OCI-M2 (cell line): Measurements from ENCODE around the gene SNN.

Experiments
- DNase-seq: peaks from one replicate; lab custom pipeline; 2025; ENCODE audit not compliant: unreplicated experiment; lab: John Stamatoyannopoulos, UW

SNN gene

GRCh38 chr16:11635113-11635652 is 33.1 kb upstream of the SNN start:
- DNase-seq: no peak

GRCh38 chr16:11635679-11636171 is 32.5 kb upstream of the SNN start:
- DNase-seq: no peak

DNA sequence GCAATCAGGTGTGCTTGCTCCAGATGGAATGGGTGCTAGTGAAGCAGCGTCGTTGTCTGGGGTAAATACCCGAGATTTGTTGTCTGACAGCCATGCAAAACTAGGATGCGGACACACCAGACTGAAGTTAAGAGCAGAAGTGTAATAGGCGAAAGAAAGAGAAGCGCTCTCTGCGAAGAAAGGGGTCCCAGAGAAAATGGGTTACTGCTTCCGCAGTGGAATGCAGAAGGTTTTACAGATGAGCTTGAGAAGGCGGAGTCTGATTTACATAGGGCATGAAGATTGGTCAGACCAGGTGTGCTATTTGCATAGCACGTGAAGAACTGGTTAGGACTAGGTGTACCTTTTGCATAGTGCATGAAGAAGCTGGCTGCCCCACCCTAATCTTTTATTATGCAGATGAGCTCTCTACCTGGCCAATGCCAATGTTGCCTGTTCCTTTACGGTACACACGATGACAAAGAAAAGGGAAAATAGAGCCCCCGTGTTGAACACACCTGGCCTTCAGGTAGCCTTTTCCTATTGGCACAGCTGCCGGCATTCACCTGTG is 32.0 kb upstream of the SNN start:
- DNase-seq: no peak

GRCh38 chr16:11637320-11637719 is 30.9 kb upstream of the SNN start:
- no peak for DNase-seq

GRCh38 chr16:11638140-11638539 is 30.1 kb upstream of the SNN start:
- DNase-seq: no peak

GRCh38 chr16:11639008-11639562 is 29.2 kb upstream of the SNN start:
- no peak for DNase-seq

GRCh38 chr16:11639925-11640899 is 28.0 kb upstream of the SNN start:
- DNase-seq: no peak

DNA sequence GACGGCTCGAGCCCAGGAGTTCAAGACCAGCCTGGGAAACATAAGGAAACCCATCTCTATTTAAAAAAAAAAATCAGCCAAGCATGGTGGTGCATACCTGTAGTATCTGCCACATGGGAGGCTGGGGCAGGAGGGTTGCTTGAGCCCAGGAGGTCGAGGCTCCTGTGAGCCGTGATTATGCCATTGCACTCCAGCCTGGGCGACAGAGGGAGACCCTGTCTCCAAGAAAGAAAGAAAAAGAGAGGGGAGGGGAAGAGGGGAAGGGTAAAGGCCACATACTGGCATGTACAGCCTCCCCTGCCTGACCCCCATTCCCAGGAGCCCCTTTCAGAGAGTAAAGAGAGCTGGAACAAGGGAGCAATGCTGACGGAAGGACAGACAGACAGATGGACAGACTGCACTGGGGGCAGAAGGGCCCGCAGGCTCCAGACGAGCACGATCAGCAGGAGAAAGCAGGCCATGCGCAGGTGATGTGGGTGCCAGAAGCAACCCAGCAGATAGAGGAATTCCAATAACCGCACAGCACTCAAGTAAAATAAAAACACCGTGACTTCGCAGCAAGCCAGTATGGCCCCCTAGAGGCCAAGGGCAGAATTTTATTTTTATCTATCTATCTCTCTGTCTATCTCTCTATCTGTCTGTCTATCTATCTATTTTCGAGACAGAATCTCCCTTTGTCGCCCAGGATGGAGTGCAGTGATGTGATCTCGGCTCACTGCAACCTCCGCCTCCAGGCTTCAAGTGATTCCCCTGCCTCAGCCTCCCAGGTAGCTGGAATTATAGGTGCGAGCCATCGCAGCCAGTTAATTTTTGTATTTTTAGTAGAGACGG is 27.1 kb upstream of the SNN start:
- no peak for DNase-seq

- no peak for DNase-seq
These were observed 25.5 kb upstream of the SNN start for GRCh38 chr16:11642765-11643116.

DNA sequence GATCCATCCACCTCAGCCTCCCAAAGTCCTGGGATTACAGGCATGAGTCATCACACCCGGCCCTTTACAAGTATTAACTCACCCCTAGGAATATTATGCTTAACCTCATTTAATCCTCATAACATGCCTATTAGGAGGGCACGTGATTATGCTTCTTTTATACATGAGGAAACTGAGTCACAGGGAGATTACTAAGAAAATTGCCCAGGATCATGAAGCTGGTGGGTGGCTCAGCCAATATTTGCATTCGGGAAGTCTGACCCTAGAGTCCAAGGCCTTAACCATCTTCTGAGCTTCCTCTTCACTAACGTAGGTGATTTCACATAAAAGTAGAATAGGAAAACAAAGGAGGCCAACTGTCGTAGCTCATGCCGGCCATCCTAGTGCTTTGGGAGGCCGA is 19.0 kb upstream of the SNN start:
- DNase-seq: no peak

GRCh38 chr16:11650641-11651591 is 17.3 kb upstream of the SNN start:
- no peak for DNase-seq

GRCh38 chr16:11651796-11652195 is 16.5 kb upstream of the SNN start:
- no peak for DNase-seq

- no peak for DNase-seq
These were observed 12.6 kb upstream of the SNN start for GRCh38 chr16:11655655-11656054.

DNA sequence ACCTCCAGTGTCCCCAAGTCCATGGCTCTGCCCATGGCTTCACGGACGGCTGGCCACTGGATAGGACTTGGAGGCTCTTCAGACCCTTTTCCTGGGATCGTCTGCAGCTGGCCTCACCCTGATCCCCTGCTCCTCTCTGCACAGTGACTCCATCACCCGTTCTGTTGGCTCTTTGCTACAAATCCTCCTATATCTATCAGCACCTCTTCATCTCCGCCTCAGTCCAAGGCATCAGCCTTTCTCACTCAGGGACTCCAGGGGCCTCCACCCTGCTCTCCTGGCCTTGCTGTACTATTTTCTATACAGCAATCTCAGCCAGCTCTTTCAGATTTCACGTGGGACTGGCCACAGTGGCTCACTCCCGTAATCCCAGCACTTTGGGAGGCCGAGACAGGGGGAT is 10.7 kb upstream of the SNN start:
- no peak for DNase-seq

GRCh38 chr16:11658896-11659708 is 9.2 kb upstream of the SNN start:
- no peak for DNase-seq

DNA sequence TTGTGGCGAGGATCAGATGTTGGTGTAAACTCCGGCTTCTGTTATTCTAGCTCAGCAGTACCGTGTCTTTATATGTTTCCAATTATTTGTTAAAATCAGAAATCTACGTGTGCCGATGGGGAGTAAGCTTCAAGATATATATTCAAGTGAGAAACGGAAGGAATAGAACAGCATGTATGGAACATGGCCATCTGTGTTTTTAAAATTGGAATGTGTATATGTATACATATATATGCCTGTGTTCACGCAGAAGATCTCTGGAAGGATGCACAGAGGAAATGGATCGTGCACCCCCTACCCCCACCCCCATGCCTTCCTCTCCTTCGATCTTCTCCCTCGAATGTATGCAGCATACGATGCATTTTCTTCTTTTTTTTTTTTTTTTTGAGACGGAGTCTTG is 7.7 kb upstream of the SNN start:
- DNase-seq: no peak

DNA sequence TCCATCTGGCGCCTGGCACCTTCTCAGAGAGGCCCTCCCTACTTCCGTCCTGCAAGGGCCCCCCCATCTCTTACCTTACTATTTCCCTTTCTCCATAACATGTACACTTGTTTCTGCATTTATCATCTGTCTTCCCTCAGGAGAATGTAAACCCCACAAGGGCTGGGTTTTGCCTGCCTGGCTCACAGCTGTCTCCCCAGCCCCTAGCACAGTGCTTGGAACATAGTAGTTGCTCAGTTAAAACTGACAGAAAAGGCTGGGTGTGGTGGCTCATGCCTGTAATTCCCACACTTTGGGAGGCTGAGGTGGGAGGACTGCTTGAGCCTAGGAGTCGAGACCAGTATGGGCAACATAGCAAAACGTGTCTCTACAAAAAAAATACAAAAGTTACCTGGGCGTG is 5.7 kb upstream of the SNN start:
- DNase-seq: no peak

GRCh38 chr16:11665071-11665491 is 3.2 kb upstream of the SNN start:
- DNase-seq: no peak
